ENCODE data around the gene MAB21L4.

The MAB21L4 gene

GRCh38 chr2:240884745-240885144 lies 11.2 kb downstream of the MAB21L4 start:
- no peak for DNase-seq (ENCODE audit: insufficient read length, low spot score)
- FAIRE-seq: no peak

DNA sequence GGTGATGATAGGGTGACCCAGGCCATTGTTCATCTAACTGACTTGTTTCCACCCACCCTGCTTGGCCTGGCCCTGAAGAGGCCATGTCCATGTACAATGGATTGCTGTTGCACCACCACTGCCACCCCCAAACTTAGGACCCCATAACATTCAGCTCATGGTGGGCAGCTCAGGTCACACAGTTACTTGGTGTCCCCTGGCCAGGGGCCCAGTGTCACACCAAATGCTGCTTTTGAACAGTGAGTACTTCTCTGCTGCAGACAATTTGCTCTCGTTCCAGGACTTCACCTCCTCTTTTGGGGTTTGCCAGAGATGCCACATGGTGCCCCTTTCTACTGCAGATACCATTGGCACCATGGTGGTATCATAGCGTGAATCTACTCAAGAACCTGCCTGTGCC lies 11.7 kb downstream of the MAB21L4 start:
- DNase-seq (ENCODE audit: insufficient read length, low spot score) (no peak), FAIRE-seq (no peak)

DNA sequence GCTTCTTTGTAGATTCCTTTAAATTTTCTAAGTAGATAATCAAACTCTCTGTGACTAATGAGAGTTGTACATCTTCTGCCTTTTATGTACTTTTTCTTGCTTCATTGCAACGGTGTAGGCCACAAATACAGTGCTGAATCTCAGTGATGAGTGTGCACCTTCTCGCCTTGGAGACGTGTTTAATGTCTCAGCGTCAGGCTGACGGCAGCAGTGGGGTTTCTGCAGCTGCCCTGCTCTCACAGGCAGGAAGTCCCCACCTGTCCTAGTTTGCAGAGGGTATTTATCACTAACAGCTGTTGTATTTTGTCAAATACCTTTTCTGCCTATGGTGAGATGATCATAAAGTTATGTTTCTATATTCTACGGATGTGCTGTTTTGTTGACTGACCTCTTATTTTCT lies 14.0 kb downstream of the MAB21L4 start:
- DNase-seq (ENCODE audit: insufficient read length, low spot score) (no peak), FAIRE-seq (no peak)

- DNase-seq (ENCODE audit: insufficient read length, low spot score): no peak
- FAIRE-seq: no peak
These were observed 16.9 kb downstream of the MAB21L4 start for GRCh38 chr2:240879105-240879504.

- FAIRE-seq (no peak), DNase-seq (ENCODE audit: insufficient read length, low spot score) (no peak)
These were observed 17.5 kb downstream of the MAB21L4 start for GRCh38 chr2:240878341-240878936.

DNA sequence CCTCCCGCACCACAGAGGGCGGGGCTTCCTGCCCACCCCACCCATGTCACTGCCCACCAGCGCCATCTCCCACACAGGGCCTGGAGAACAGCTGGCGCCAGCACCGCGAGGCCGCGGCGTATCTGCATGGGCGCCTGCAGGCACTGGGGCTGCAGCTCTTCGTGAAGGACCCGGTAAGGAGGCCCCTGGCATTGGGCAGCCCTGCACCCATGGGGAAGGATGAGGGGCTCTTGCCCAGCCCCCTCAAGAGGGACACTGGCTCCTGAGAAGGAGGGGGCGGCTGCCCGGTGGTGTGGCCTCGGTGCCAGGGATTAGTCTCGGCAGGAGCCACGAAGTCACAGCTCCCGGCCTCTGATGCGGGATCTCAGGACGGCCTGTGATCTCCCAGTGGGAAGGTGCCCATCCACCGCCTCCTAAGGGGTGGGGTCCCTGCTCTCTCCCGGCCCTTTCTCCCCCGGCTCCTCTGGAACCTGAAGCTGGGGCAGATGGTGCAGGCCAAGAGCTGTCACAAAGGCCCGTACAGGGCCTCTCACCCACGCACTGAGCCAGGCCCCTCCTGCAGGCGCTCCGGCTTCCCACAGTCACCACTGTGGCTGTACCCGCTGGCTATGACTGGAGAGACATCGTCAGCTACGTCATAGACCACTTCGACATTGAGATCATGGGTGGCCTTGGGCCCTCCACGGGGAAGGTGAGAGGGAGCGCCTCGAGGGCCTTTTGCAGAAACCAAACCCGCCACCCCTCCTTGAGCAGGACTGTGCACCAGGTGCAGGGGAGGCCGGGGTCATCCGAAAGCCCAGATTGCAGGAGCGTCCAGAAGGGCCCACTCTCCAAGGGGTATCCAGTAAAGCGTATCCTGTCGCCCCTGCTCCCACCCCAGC lies 18.3 kb downstream of the MAB21L4 start:
- DNase-seq (ENCODE audit: insufficient read length, low spot score) (no peak), FAIRE-seq (no peak)

- FAIRE-seq (no peak), DNase-seq (ENCODE audit: insufficient read length, low spot score) (no peak)
These were observed 19.3 kb downstream of the MAB21L4 start for GRCh38 chr2:240876475-240877251.

DNA sequence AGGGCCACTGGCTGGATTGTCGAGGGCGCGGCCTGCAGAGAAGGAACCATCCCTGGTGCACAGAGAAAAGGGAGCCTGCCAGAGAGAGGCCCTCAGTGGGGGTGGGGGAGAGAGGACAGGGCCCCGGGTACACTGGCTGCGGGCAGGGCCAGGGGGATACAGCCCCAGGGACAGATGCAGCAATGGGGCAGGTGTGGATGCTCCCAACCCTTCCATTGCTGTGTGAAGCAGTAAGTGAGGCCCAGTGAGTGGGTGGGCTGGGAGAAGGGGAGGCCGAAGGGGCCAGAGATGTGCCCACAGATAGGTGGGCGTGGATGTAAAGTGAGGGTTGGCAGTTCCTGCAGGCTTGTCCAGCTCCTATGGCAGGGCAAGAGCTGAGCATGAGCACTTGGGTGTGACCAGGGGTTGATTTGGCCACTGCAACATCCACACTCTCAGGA lies 19.9 kb downstream of the MAB21L4 start:
- FAIRE-seq (no peak), DNase-seq (ENCODE audit: insufficient read length, low spot score) (no peak)

- no peak for FAIRE-seq
These were observed 20.5 kb downstream of the MAB21L4 start for GRCh38 chr2:240875228-240876034.

DNA sequence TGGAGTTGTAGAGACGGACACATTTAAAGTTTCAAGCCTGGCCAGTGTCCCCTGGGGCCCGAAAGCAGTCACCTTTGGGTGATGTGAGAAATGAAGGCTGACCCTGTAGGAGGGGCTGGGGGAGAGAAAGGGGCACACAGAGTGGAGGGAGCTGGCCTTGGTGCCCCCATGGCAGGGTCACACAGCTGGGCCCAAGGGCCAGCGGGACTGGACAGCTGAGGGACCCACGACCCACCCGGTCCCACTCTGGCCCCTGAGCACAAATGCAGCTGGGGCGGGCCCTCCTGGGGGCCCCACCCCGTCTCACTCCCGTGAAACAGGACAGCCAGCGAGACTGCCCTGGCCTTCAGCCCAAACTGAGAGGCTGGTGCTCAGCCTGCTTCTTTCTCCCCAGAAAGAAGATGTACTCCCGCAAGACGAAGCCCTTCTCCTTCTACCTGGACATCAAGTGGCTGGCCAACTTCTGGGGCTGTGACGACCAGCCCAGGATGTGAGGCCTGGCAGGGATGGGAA lies 21.2 kb downstream of the MAB21L4 start:
- no peak for DNase-seq (ENCODE audit: insufficient read length, low spot score)
- FAIRE-seq: no peak

More at GRCh38 chr2:240875228-240876034, 20.5 kb downstream of the MAB21L4 start:
- no peak for DNase-seq (ENCODE audit: insufficient read length, low spot score)

DNA sequence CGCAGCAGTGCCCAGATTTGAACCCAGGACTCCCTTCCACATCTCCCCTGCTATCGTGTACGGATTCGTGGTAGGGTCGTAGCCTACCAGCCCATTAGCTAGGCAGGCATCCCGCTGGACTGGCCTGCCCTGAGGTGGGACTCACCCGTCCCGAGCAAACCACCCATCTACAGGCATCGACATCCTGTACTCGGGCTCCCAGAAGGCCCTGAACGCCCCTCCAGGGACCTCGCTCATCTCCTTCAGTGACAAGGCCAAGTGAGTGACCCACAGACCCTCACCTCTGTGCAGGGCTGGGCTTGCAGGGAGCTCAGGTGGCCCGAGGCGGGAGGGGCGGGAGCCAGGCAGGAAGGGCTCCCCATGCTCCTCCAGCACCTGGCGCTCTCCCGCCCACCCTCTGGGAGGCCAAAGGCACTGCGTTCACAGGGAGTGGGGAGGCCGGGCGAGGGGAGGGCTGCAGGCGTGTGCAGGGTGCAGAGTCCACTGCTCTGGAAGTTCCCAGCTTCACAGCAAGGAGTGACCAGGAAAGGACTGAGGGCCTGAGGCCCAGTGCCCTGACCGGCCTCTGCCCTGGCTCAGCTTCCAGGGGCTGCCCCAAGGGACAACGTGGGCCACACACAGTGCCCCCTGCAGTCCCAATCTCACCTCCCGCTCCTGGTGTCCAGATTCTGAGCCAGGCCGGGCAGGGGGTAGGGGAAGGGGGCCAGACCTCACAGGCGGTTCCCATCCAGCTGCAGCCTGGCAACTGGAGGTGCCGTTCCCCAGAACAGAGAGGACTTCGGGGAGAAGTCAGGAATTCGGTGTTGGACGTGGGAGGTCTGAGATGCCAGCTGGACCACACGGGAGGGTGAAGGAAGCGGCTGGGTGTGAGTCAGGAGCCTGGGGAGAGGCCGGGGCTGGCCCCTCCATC lies 21.9 kb downstream of the MAB21L4 start:
- DNase-seq (ENCODE audit: insufficient read length, low spot score) (no peak), FAIRE-seq (no peak)

DNA sequence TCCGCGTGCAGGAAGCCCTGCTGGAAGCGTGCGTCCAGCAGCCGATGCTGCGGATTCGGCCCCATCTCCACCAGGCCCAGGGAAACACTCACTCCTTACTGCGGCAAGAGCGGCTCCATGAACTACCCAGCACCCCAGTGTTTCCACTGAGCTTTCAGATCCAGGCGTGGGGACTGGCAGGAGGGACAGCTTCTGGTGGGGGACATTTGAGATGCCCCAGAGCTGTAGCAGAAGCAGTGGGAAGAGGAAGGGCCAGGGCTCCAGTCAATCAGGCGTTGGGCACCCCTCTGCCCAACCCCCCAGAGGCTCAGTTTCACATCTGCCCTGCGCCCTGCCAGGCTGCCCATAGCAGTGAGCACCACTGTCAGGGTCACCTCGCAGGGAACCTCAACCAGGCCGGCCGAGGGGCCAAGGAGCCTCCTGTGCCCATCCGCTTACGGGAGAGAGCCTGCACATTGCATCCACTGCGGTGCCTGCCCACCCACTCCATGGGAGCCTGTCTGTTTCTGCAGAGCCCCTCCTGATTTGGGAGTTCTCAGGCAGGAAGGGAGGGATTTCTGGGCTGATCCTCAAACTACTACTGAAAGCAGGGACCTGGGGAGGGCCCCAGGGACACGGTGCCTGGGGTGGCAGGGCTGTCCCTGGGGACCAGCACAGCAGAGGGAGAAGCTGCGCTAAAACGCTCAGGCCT lies 22.7 kb downstream of the MAB21L4 start:
- DNase-seq (ENCODE audit: insufficient read length, low spot score) (no peak), FAIRE-seq (no peak)

DNA sequence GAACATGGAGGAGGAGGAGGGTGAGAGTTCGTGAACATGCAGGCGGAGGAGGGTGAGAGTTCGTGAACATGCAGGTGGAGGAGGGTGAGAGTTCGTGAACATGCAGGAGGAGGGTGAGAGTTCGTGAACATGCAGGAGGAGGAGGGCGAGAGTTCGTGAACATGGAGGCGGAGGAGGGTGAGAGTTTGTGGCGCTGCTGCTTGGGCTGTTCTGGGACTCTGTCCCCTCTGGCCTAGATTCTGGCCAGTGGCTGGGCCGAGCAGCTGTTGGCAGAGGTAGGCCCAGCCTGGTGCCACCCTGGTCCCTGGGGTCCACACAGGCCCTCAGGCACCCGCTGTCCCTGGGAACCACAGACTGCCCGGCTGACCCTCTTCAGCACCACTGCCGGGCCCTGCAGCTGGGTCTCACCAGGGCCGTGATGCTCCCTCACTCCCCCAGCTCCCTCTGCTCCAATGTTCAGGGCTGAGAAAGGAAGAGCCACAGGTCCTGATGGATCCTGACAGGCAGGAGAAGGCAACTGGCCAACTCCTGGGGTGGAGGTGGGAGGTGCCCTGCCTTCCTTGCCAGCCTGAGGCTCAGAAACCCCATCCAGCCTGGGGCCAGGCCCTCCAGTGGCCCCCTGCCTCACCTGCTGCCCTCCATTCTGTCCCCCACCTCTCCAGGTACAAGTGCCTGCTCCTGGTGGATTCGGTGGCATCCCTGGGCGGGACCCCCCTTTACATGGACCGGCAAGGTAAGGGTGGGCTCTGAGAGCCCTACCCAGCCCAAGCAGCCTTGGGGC lies 23.4 kb downstream of the MAB21L4 start:
- DNase-seq (ENCODE audit: insufficient read length, low spot score) (no peak), FAIRE-seq (no peak)

DNA sequence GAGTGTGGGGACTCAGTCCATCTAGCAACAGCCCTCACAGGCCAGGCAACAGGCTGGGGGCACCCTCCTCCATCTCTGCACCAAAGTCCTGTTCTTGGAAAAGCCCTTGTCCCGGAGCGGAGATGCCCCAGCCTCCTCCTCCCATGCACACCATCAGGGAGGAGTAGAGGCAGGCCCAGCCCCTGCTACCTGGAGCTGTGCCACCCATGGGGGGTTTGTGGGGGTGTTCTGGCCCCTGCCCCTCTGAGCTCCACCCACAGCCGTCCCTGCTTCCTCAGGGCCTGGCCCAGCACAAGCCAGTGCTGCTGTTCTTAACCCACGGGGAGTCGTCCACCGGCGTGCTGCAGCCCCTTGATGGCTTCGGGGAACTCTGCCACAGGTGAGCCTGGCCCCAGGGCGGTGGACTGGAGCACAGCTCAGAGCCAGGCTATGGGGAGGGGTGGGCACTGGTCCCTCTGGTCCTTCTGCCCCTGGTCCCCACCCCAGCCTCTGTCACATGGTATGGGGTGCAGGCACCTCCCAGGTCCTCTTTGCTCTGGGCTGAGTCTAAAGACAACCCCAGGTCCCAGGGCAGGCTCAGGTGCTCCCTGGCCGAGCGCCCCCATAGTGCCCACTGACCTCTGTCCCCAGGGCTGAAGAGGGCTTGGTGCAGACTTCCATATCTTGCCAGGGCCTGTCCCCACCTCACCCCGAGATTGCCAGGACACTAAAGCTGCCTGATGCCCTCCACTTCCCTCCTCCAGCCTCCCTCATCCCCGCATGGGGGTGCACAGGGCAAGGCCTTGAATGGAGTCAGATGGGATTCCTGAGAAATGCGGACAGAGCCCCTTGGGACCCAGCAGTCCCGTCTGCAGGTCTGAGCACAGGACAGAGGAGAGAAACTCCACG lies 24.6 kb downstream of the MAB21L4 start:
- DNase-seq (ENCODE audit: insufficient read length, low spot score) (no peak), FAIRE-seq (no peak)

- FAIRE-seq (no peak), DNase-seq (ENCODE audit: insufficient read length, low spot score) (no peak)
These were observed 25.7 kb downstream of the MAB21L4 start for GRCh38 chr2:240869956-240870875.

Data from GM19239 (cell line).